HEK293 (cell line): ENCODE data around the gene OTUB2.

Experiments
- CTCF ChIA-PET: fragments of 350-600 bp; formaldehyde crosslinking; extraction: SDS; loops from one replicate; lab custom pipeline; 2021; ENCODE audit warnings: antibody characterized with exemption; lab: Yijun Ruan, JAX
- POLR2A ChIA-PET: fragments of 300-600 bp; formaldehyde crosslinking; extraction: SDS; loops from one replicate; lab custom pipeline; 2020; ENCODE audit warnings: antibody characterized with exemption, inconsistent platforms; lab: Yijun Ruan, JAX
- H3K27ac ChIP-seq: fragments of 200-500 bp; sonication (Bioruptor generic); 2 replicates; pipeline ENCODE4 v1.5.1; 2014; ENCODE audit warnings: low read depth, low read length, control low read depth, inconsistent platforms; ENCODE audit errors: extremely low read depth
- H3K36me3 ChIP-seq, 2 experiments: fragments of 200-500 bp in 1 of 2; sonication (Bioruptor generic) in 1 of 2; 1 replicate in 1 of 2; 2 replicates in 1 of 2; pipeline ENCODE4 v1.5.1; 2014 to 2017; ENCODE audit warnings: inconsistent platforms in 2 of 2, low read length in 2 of 2; ENCODE audit not compliant: control insufficient read depth in 2 of 2, insufficient read depth in 1 of 2
- H3K4me1 ChIP-seq: fragments of 200-500 bp; sonication (Bioruptor generic); 2 replicates; pipeline ENCODE4 v1.5.1; 2014; ENCODE audit warnings: mild to moderate bottlenecking, low read length, inconsistent platforms; ENCODE audit not compliant: control insufficient read depth, insufficient read depth
- H3K4me3 ChIP-seq: 2 replicates; pipeline ENCODE4 v1.5.1; 2011; ENCODE audit warnings: low read depth, mild to moderate bottlenecking, control low read depth, low read length, moderate library complexity
- H3K9me3 ChIP-seq: fragments of 200-500 bp; sonication (Bioruptor generic); 2 replicates; pipeline ENCODE4 v1.5.1; 2014; ENCODE audit warnings: low read depth, low read length, inconsistent platforms; ENCODE audit not compliant: control insufficient read depth, insufficient read depth
- EGR2 ChIP-seq: fragments of 450-650 bp; formaldehyde crosslinking; IDR thresholded peaks from 2 replicates; pipeline ENCODE4 v1.5.1; 2016; ENCODE audit warnings: low read depth, missing biosample characterization, missing genetic modification characterization
- KLF9 ChIP-seq: fragments of 450-650 bp; formaldehyde crosslinking; IDR thresholded peaks from 2 replicates; pipeline ENCODE4 v1.5.1; 2016; ENCODE audit warnings: missing biosample characterization, missing genetic modification characterization, low read depth
- WT1 ChIP-seq: fragments of 450-650 bp; formaldehyde crosslinking; IDR thresholded peaks from 2 replicates; pipeline ENCODE4 v1.5.1; 2016; ENCODE audit warnings: missing biosample characterization, missing genetic modification characterization
- ZBTB20 ChIP-seq: fragments of 450-650 bp; formaldehyde crosslinking; IDR thresholded peaks from 2 replicates; pipeline ENCODE4 v1.5.1; 2016; ENCODE audit warnings: missing biosample characterization, missing genetic modification characterization
- ZBTB21 ChIP-seq: fragments of 450-650 bp; formaldehyde crosslinking; IDR thresholded peaks from 2 replicates; pipeline ENCODE4 v1.5.1; 2017; ENCODE audit warnings: missing biosample characterization, missing genetic modification characterization
- ZNF10 ChIP-seq: fragments of 450-650 bp; formaldehyde crosslinking; IDR thresholded peaks from 2 replicates; pipeline ENCODE4 v1.5.1; 2017; ENCODE audit warnings: missing biosample characterization, missing genetic modification characterization
- ZNF132 ChIP-seq: fragments of 450-650 bp; formaldehyde crosslinking; IDR thresholded peaks from 2 replicates; pipeline ENCODE4 v1.5.1; 2017; ENCODE audit warnings: missing biosample characterization, missing genetic modification characterization, borderline replicate concordance
- ZNF155 ChIP-seq: fragments of 450-650 bp; formaldehyde crosslinking; IDR thresholded peaks from 2 replicates; pipeline ENCODE4 v1.5.1; 2016; ENCODE audit warnings: missing biosample characterization, missing genetic modification characterization
- ZNF16 ChIP-seq: fragments of 450-650 bp; formaldehyde crosslinking; IDR thresholded peaks from 2 replicates; pipeline ENCODE4 v1.5.1; 2016; ENCODE audit warnings: low read depth, missing biosample characterization, missing genetic modification characterization
- ZNF221 ChIP-seq: fragments of 450-650 bp; formaldehyde crosslinking; IDR thresholded peaks from 2 replicates; pipeline ENCODE4 v1.5.1; 2017; ENCODE audit warnings: missing biosample characterization, missing genetic modification characterization, borderline replicate concordance
- ZNF423 ChIP-seq: fragments of 450-650 bp; formaldehyde crosslinking; IDR thresholded peaks from 2 replicates; pipeline ENCODE4 v1.5.1; 2016; ENCODE audit warnings: missing biosample characterization, missing genetic modification characterization
- ZNF433 ChIP-seq: fragments of 450-650 bp; formaldehyde crosslinking; IDR thresholded peaks from 2 replicates; pipeline ENCODE4 v1.5.1; 2016; ENCODE audit warnings: missing biosample characterization, missing genetic modification characterization, low read depth
- ZNF48 ChIP-seq: fragments of 450-650 bp; formaldehyde crosslinking; IDR thresholded peaks from 2 replicates; pipeline ENCODE4 v1.5.1; 2016; ENCODE audit warnings: missing biosample characterization, missing genetic modification characterization
- ZNF513 ChIP-seq: fragments of 450-650 bp; IDR thresholded peaks from 2 replicates; pipeline ENCODE4 v1.5.1; 2018; ENCODE audit warnings: missing biosample characterization, missing genetic modification characterization
- ZNF544 ChIP-seq: fragments of 450-650 bp; formaldehyde crosslinking; IDR thresholded peaks from 2 replicates; pipeline ENCODE4 v1.5.0; 2017; ENCODE audit warnings: missing biosample characterization, missing genetic modification characterization
- ZNF549 ChIP-seq: fragments of 450-650 bp; IDR thresholded peaks from 2 replicates; pipeline ENCODE4 v1.5.1; 2018; ENCODE audit warnings: missing biosample characterization, missing genetic modification characterization, mild to moderate bottlenecking, inconsistent platforms, moderate library complexity
- ZNF624 ChIP-seq: fragments of 450-650 bp; formaldehyde crosslinking; IDR thresholded peaks from 2 replicates; pipeline ENCODE4 v1.5.1; 2017; ENCODE audit warnings: missing biosample characterization, missing genetic modification characterization
- ZNF629 ChIP-seq: fragments of 450-650 bp; formaldehyde crosslinking; IDR thresholded peaks from 2 replicates; pipeline ENCODE4 v1.5.1; 2017; ENCODE audit warnings: missing biosample characterization, missing genetic modification characterization
- ZNF843 ChIP-seq: fragments of 450-650 bp; formaldehyde crosslinking; IDR thresholded peaks from 2 replicates; pipeline ENCODE4 v1.5.1; 2016; ENCODE audit warnings: missing biosample characterization, missing genetic modification characterization
- ZSCAN16 ChIP-seq: fragments of 450-650 bp; formaldehyde crosslinking; IDR thresholded peaks from 2 replicates; pipeline ENCODE4 v1.5.1; 2016; ENCODE audit warnings: missing biosample characterization, missing genetic modification characterization
- TF ChIP-seq, protein P1 (sequence below): fragments of 450-650 bp; formaldehyde crosslinking; IDR thresholded peaks from 2 replicates; pipeline ENCODE4 v1.5.1; 2017; ENCODE audit warnings: missing biosample characterization, missing genetic modification characterization
- TF ChIP-seq, protein P2 (sequence below): fragments of 450-650 bp; formaldehyde crosslinking; IDR thresholded peaks from 2 replicates; pipeline ENCODE4 v1.5.1; 2016; ENCODE audit warnings: missing biosample characterization, missing genetic modification characterization

The OTUB2 gene

GRCh38 chr14:94042433-94043091 lies 16.4 kb downstream of the OTUB2 start:
- ChIA-PET POLR2A (no interaction called here), CTCF (interaction anchor here (1.2 kb wide), 1 partner anchor 94 kb away, joined by 3 read pairs; no protein-coding TSS in a partner anchor)
- Histone ChIP-seq H3K27ac (no peak overlapping the region), H3K36me3 (peaks cover 9 to 56% of the 10 kb centered on the region in 2 experiments; a peak in 2 of 3 replicates), H3K9me3 (no peaks in the 10 kb centered on the region), H3K4me1 (no peaks in the 10 kb centered on the region), H3K4me3 (no peak overlapping the region)
- TF ChIP-seq ZNF132 (tag by site-specific recombination) (no peak), ZNF624 (tag by site-specific recombination) (no peak), KLF9 (tag by site-specific recombination) (no peak), ZNF10 (tag by site-specific recombination) (no peak), ZNF155 (tag by site-specific recombination) (no peak), ZSCAN16 (tag by site-specific recombination) (no peak), ZNF16 (tag by site-specific recombination) (no peak), ZNF513 (tag by site-specific recombination) (no peak), ZNF544 (no peak), ZNF549 (no peak), ZBTB21 (no peak), ZNF843 (no peak), ZNF423 (tag by site-specific recombination) (no peak), ZNF221 (tag by site-specific recombination) (no peak), ZNF48 (tag by site-specific recombination) (no peak)
- TF ChIP-seq, protein P1, sequence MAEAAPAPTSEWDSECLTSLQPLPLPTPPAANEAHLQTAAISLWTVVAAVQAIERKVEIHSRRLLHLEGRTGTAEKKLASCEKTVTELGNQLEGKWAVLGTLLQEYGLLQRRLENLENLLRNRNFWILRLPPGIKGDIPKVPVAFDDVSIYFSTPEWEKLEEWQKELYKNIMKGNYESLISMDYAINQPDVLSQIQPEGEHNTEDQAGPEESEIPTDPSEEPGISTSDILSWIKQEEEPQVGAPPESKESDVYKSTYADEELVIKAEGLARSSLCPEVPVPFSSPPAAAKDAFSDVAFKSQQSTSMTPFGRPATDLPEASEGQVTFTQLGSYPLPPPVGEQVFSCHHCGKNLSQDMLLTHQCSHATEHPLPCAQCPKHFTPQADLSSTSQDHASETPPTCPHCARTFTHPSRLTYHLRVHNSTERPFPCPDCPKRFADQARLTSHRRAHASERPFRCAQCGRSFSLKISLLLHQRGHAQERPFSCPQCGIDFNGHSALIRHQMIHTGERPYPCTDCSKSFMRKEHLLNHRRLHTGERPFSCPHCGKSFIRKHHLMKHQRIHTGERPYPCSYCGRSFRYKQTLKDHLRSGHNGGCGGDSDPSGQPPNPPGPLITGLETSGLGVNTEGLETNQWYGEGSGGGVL (tag by site-specific recombination): no peak
- TF ChIP-seq, protein P2, sequence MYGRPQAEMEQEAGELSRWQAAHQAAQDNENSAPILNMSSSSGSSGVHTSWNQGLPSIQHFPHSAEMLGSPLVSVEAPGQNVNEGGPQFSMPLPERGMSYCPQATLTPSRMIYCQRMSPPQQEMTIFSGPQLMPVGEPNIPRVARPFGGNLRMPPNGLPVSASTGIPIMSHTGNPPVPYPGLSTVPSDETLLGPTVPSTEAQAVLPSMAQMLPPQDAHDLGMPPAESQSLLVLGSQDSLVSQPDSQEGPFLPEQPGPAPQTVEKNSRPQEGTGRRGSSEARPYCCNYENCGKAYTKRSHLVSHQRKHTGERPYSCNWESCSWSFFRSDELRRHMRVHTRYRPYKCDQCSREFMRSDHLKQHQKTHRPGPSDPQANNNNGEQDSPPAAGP (tag by site-specific recombination): no peak

DNA sequence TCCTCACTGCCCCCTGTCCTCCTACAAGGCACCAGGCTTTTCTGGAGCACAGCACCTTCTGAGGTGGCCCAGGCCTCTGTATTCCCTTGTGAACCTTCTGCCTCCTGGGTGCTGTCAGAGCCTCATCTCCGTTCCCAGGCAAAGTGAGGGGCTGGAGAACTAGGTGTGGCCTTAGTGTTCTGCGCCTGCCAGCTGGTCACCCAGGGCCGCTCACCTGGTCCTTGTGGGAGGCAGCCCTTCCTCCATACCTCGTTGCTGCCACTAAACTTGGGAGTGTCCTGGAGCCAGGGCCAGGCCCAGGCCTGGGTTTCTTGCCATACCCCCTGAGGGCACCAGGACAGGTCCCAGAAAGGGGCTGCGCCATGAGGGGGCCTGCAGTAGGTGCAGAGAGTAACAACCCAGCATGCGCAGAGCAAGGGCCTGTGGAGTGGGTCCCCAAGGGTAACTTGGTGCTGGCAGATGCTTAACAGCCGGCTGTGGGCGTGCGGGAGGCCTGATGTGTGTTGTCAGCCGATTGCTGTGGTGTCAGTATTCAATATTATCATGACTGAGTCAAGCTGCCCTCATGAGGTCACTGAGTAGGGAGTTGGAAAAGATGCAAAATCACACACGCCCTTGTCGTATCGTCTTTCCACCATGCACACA lies 17.1 kb downstream of the OTUB2 start:
- no peak overlapping the region for H3K27ac ChIP-seq
- POLR2A ChIA-PET: no interaction called here
- CTCF ChIA-PET: interaction anchor here (1.2 kb wide), 1 partner anchor 93 kb away, joined by 3 read pairs; no protein-coding TSS in a partner anchor
- H3K4me1 ChIP-seq: no peaks in the 10 kb centered on the region
- H3K36me3 ChIP-seq: peaks cover 9 to 58% of the 10 kb centered on the region in 2 experiments; a peak in 2 of 3 replicates
- no peaks in the 10 kb centered on the region for H3K9me3 ChIP-seq
- TF ChIP-seq ZNF433 (tag by site-specific recombination) (no peak), EGR2 (peak; percentile 4; the same call in 1 of the 2 replicates), ZBTB20 (tag by site-specific recombination) (peak; percentile 69), WT1 (tag by site-specific recombination) (0 out of 2 replicates have a peak, but pooled peaks have one; percentile 44), ZNF629 (tag by site-specific recombination) (0 out of 2 replicates have a peak, but pooled peaks have one; percentile 34)
- TF ChIP-seq, protein P2 (tag by site-specific recombination): peak; percentile 92
- no peak overlapping the region for H3K4me3 ChIP-seq
